Measurements from ENCODE around the gene RPP38.

Gene RPP38

GRCh38 chr10:15097011-15097812 is at the start of gene RPP38:
TSS of gene RPP38 (plus strand) at chr10:15097355. CDS start at chr10:15103315, 5,960 bp downstream.
- DNase-seq (ENCODE audit: low read depth): peak; percentile 96

DNA sequence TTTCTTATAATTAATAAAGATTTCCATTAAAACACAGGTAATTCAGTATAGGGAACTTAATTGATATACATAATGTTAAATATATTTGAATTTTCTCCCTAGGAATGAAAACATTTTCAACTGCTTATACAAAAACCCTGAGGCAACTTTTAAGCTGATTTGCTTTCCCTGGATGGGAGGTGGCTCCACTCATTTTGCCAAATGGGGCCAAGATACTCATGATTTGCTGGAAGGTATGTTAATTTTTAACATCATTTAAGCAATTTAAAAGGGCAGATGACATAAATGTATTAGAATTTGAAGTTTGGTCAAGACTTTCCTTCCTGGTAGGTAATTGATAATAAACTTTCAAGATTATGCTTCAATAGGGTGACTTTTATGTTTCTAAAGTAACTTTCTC is 47.6 kb upstream of the RPP38 start:
- DNase-seq (ENCODE audit: low read depth): no peak

DNA sequence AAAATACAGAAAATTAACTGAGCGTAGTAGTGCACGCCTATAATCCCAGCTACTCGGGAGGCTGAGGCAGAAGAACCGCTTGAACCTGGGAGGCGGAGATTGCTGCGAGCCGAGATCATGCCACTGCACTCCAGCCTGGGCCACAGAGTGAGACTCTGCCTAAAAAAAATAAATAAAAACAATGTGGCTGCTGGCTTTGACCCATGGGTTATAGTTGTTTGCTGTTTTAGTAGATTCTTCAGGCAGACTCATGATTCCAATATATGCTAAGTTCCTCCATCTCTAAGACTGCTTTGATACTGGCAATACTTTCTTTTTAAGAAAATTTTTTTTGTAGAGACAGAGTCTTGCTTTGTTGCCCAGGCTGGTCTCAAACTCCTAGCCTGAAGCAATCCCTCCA is 45.0 kb upstream of the RPP38 start:
- DNase-seq (ENCODE audit: low read depth): no peak

DNA sequence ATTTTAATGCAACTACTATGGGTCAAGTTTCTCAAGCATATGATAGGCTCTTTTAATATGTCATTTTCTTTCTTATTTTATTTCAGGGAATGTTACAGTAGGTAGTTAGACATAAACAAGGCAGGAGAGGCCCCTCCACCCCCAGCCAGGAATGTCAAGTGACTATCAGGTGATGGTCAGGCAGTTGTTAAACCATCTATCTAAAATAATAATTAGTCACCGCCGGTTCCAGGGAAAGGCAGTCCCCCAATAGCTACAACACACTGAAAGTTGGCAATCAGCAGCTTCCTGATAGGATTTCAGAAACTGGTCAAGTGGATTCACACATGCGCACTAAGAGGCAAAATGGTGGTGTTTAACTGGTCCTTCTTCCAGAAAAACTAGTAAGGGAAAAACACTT is 44.1 kb upstream of the RPP38 start:
- no peak for DNase-seq (ENCODE audit: low read depth)

GRCh38 chr10:15058689-15059088 is 38.5 kb upstream of the RPP38 start:
- no peak for DNase-seq (ENCODE audit: low read depth)

- no peak for DNase-seq (ENCODE audit: low read depth)
Measured at GRCh38 chr10:15059914-15060313, 37.2 kb upstream of the RPP38 start.

- no peak for DNase-seq (ENCODE audit: low read depth)
Measured at GRCh38 chr10:15060638-15061037, 36.5 kb upstream of the RPP38 start.

DNA sequence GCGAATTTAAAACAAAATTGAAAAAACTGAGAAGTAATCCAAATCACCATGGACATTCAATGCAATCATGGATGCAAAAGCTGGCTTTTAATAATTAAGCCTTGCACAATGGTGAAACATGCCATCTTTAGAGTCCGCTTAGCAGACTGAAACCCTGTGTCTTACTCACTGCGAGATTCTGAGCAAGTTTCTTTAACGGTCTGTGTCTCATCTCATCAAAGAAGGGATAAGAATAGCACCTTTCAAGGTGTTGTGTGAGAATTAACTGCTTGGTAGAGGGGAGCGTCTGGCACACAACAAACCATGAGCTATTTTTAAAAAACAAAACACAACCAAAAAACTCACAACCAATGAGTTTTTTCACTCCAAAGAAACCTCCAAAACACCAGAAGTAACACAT is 30.0 kb upstream of the RPP38 start:
- no peak for DNase-seq (ENCODE audit: low read depth)

DNA sequence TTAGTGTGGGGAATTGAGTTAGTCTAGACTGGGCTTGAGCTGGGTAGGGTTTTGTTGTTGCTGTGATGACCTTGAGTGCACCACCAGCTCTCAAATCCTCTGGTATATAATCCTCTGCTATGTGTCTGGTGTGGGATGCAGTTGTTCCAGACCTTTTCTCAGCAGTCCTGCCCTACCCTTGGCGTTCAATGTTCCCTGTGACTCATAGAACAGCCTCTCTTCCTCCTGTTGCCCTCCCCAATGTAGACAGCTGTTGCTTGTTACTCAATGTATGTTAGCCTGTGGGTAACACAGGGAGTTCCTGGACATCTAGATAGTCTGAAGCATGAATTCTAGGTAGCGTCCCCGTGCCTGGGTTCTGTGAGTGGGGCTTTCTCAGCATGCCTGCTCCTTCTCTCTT is 28.4 kb upstream of the RPP38 start:
- DNase-seq (ENCODE audit: low read depth): no peak

GRCh38 chr10:15069230-15069629 is 27.9 kb upstream of the RPP38 start:
- DNase-seq (ENCODE audit: low read depth): no peak

- DNase-seq (ENCODE audit: low read depth): no peak
Measured at GRCh38 chr10:15072358-15072757, 24.8 kb upstream of the RPP38 start.

DNA sequence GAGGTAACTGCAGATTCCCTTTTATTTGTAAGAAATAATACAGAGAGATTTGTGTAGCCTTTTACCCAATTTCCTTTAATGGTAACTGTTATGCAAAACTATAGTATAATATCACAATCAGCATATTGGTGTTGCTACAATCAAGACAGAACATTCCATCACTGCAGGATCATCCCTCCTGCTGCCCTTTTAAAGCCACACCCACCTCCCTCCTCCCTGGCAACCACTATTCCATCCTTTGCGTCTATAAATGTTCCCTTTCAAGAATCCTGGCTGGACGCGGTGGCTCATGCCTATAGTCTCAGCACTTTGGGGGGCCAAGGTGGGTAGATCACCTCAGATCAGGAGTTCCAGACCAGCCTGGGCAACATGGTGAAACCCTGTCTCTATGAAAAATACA is 21.7 kb upstream of the RPP38 start:
- no peak for DNase-seq (ENCODE audit: low read depth)

- DNase-seq (ENCODE audit: low read depth): no peak
Measured at GRCh38 chr10:15083674-15084501, 13.3 kb upstream of the RPP38 start.

DNA sequence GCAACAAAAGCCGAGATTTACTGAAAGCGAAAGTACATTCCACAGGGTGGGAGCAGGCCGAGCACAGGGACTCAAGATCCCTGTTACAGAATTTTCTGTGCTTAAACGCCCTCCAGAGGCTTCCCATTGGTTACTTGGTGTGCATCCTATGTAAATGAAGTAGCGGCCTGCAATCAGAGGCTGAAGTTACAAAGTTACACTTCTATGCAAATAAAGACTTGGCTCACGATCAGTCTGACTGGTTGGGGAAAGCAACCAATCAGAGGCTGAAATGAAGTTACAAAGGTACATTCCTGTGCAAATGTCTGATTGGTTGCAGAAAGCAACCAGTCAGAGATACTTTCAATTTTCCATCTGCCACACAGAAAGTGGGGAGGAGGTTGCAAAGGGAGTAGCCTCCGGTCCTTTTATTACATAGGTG is 12.6 kb upstream of the RPP38 start:
- no peak for DNase-seq (ENCODE audit: low read depth)

- peak; percentile 79 for DNase-seq (ENCODE audit: low read depth)
Measured at GRCh38 chr10:15088428-15089261, 8.5 kb upstream of the RPP38 start, which contains the start of gene ACBD7. TSS of gene ACBD7 (minus strand) at chr10:15088776. CDS start at chr10:15088728, 48 bp downstream.

DNA sequence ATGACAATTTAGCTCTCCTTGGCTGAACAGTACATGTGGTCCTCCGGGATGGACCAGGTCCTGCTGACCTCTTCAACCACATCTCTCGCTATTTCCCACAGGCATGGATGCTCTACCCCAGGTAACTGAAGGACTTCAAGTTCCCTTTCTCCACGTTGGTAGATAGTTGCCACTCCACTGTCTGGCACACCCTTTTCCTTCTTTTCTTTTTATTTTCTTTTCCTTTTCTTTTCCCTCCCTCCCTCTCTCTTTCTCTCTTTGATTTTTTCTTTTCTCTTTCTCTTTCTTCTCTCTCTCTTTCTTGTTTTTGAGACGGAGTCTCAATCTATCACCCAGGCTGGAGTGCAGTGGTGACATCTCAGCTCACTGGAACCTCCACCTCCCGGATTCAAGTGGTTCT is 5.7 kb upstream of the RPP38 start:
- DNase-seq (ENCODE audit: low read depth): no peak

- no peak for DNase-seq (ENCODE audit: low read depth)
Measured at GRCh38 chr10:15092855-15093408, 4.2 kb upstream of the RPP38 start.

- no peak for DNase-seq (ENCODE audit: low read depth)
Measured at GRCh38 chr10:15096661-15097010, 519 bp upstream of the RPP38 start.

GRCh38 chr10:15099886-15100285 is 2.7 kb downstream of the RPP38 start:
- no peak for DNase-seq (ENCODE audit: low read depth)

DNA sequence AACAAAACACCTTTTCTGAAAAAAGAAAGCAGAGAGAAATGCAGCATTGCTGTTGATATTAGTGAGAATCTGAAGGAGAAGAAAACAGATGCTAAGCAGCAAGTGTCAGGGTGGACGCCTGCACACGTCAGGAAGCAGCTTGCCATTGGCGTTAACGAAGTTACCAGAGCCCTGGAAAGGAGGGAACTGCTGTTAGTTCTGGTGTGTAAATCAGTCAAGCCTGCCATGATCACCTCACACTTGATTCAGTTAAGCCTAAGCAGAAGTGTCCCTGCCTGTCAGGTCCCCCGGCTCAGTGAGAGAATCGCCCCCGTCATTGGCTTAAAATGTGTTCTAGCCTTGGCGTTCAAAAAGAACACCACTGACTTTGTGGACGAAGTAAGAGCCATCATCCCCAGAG is 6.4 kb downstream of the RPP38 start:
- no peak for DNase-seq (ENCODE audit: low read depth)

- peak; percentile 47 for DNase-seq (ENCODE audit: low read depth)
Measured at GRCh38 chr10:15106352-15107013, 9.3 kb downstream of the RPP38 start.

DNA sequence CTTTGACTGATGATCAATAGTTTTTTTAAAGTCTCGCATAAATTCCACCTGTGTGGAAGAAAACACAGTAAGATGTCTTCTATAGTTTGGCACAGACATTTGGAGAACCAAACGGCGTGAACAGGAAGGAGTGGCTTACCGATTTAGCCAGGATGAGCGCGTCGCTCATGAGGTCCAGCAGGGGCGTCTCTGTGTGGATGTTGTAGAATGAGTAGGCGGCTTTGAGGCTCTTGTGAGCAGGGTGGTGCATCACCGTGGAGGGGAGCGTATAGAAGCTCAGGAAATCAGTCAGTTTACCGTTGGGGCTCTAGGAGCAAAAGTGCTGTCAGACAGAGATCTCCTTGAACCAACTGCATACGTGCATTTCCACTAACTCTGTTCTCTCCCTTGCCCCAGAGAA is 15.5 kb downstream of the RPP38 start:
- DNase-seq (ENCODE audit: low read depth): no peak
